Ishikawa (cell line): ENCODE results near the gene CROCC.

ENCODE experiments used
- EGR1 ChIP-seq: IDR thresholded peaks from 2 replicates; pipeline ENCODE4 v1.6.1; 2012
- EP300 ChIP-seq: IDR thresholded peaks from 2 replicates; pipeline ENCODE4 v1.6.1; 2012; ENCODE audit warnings: borderline replicate concordance
- MAX ChIP-seq: IDR thresholded peaks from 2 replicates; pipeline ENCODE4 v1.6.1; 2012
- RAD21 ChIP-seq: IDR thresholded peaks from 2 replicates; pipeline ENCODE4 v1.6.1; 2012; ENCODE audit warnings: low read depth
- REST ChIP-seq: IDR thresholded peaks from 2 replicates; pipeline ENCODE4 v1.6.1; 2012; ENCODE audit warnings: low read depth, mild to moderate bottlenecking
- TAF1 ChIP-seq: IDR thresholded peaks from 2 replicates; pipeline ENCODE4 v1.6.1; 2012; ENCODE audit warnings: low read depth, mild to moderate bottlenecking
- TCF12 ChIP-seq: IDR thresholded peaks from 2 replicates; pipeline ENCODE4 v1.6.1; 2012; ENCODE audit warnings: low read depth
- TEAD4 ChIP-seq: IDR thresholded peaks from 2 replicates; pipeline ENCODE4 v1.6.1; 2012
- USF1 ChIP-seq: IDR thresholded peaks from 2 replicates; pipeline ENCODE4 v1.6.1; 2012
- YY1 ChIP-seq: IDR thresholded peaks from 2 replicates; pipeline ENCODE4 v1.6.1; 2012; ENCODE audit warnings: low read depth
- ZBTB7A ChIP-seq: IDR thresholded peaks from 2 replicates; pipeline ENCODE4 v1.6.1; 2012; ENCODE audit warnings: low read depth

GRCh38 chr1:16938351-16939321, 16.9 kb downstream of the CROCC start:
- TF ChIP-seq TAF1 = no peak
- TF ChIP-seq RAD21 = no peak
- TF ChIP-seq REST = no peak
- TF ChIP-seq EP300 = no peak
- no peak for TF ChIP-seq TEAD4
- no peak for TF ChIP-seq YY1
- TF ChIP-seq MAX = no peak
- no peak for TF ChIP-seq TCF12
- no peak for TF ChIP-seq EGR1
- no peak for TF ChIP-seq ZBTB7A
- no peak for TF ChIP-seq USF1
